ENCODE results near the gene ALS2CL.

ALS2CL gene

GRCh38 chr3:46624975-46625490, 68.4 kb downstream of the ALS2CL start:
- no peak overlapping the region for H3K4me3 Mint-ChIP-seq
- no peaks in the 10 kb centered on the region for H3K27me3 Mint-ChIP-seq
- no peak overlapping the region for H3K27ac Mint-ChIP-seq
- no peaks in the 10 kb centered on the region for H3K9me3 Mint-ChIP-seq
- H3K4me1 Mint-ChIP-seq = peaks cover 15% of the 10 kb centered on the region
- H3K36me3 Mint-ChIP-seq = no peaks in the 10 kb centered on the region

GRCh38 chr3:46624533-46624932, 68.9 kb downstream of the ALS2CL start:
- Mint-ChIP-seq H3K4me1 (peaks cover 10% of the 10 kb centered on the region), H3K27ac (no peak overlapping the region), H3K4me3 (no peak overlapping the region), H3K27me3 (no peaks in the 10 kb centered on the region), H3K36me3 (no peaks in the 10 kb centered on the region), H3K9me3 (no peaks in the 10 kb centered on the region)

GRCh38 chr3:46619845-46620778, 73.4 kb downstream of the ALS2CL start:
- peak overlapping the region; percentile 6 for H3K27ac Mint-ChIP-seq
- no peaks in the 10 kb centered on the region for H3K4me1 Mint-ChIP-seq
- peaks cover 5% of the 10 kb centered on the region for H3K27me3 Mint-ChIP-seq
- H3K36me3 Mint-ChIP-seq = no peaks in the 10 kb centered on the region
- H3K4me3 Mint-ChIP-seq = no peak overlapping the region
- H3K9me3 Mint-ChIP-seq = no peaks in the 10 kb centered on the region
